ENCODE data around the gene CADM3.

GRCh38 chr1:159218649-159219636, 47.5 kb downstream of the CADM3 start:
- TF ChIP-seq POLR2A (IDR thresholded peaks at IDR 0.05; ENCODE audit: low read depth, low read length), result no peak
- TF ChIP-seq POLR2AphosphoS5 (IDR thresholded peaks at IDR 0.05; ENCODE audit: insufficient read depth, low read depth, low read length), result no peak
- TF ChIP-seq, protein P1, sequence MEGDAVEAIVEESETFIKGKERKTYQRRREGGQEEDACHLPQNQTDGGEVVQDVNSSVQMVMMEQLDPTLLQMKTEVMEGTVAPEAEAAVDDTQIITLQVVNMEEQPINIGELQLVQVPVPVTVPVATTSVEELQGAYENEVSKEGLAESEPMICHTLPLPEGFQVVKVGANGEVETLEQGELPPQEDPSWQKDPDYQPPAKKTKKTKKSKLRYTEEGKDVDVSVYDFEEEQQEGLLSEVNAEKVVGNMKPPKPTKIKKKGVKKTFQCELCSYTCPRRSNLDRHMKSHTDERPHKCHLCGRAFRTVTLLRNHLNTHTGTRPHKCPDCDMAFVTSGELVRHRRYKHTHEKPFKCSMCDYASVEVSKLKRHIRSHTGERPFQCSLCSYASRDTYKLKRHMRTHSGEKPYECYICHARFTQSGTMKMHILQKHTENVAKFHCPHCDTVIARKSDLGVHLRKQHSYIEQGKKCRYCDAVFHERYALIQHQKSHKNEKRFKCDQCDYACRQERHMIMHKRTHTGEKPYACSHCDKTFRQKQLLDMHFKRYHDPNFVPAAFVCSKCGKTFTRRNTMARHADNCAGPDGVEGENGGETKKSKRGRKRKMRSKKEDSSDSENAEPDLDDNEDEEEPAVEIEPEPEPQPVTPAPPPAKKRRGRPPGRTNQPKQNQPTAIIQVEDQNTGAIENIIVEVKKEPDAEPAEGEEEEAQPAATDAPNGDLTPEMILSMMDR (IDR thresholded peaks at IDR 0.05; ENCODE audit: extremely low read depth in 1 of 2, insufficient read depth in 1 of 2, low read depth in 1 of 2, low read length in 2 of 2), result no peak
- TF ChIP-seq EZH2 (IDR thresholded peaks at IDR 0.05; ENCODE audit: borderline replicate concordance, low read depth, low read length, severe bottlenecking), result no peak
- no peak for TF ChIP-seq GATA2 (IDR thresholded peaks at IDR 0.05; ENCODE audit: insufficient read depth, insufficient read length, low read depth, low read length)
- no peak for TF ChIP-seq JUN (IDR thresholded peaks at IDR 0.05; ENCODE audit: borderline replicate concordance, insufficient read depth, insufficient read length, low read depth)
- no peak for TF ChIP-seq MAX (IDR thresholded peaks at IDR 0.05; ENCODE audit: insufficient read depth, insufficient read length)
- TF ChIP-seq MYC (IDR thresholded peaks at IDR 0.05; ENCODE audit: low read depth, low read length), result no peak
- TF ChIP-seq FOS (IDR thresholded peaks at IDR 0.05; ENCODE audit: borderline replicate concordance, insufficient read depth, low read length), result no peak
